Activated CD4-positive, alpha-beta T cell treated with anti-CD3 and anti-CD28 coated beads, Interleukin-2, amount 50 U/mL, for 4 hours (primary cell): ENCODE results near the gene CATSPERD.

Source experiments
- DNase-seq, 2 experiments: peaks; one replicate each; pipeline ENCODE4 v3.0.0-alpha.2; 2020

The CATSPERD gene

GRCh38 chr19:5789351-5789761, 68.9 kb downstream of the CATSPERD start:
- no peak for DNase-seq

- no peak for DNase-seq
Observed at GRCh38 chr19:5789886-5790558, 69.6 kb downstream of the CATSPERD start.

DNA sequence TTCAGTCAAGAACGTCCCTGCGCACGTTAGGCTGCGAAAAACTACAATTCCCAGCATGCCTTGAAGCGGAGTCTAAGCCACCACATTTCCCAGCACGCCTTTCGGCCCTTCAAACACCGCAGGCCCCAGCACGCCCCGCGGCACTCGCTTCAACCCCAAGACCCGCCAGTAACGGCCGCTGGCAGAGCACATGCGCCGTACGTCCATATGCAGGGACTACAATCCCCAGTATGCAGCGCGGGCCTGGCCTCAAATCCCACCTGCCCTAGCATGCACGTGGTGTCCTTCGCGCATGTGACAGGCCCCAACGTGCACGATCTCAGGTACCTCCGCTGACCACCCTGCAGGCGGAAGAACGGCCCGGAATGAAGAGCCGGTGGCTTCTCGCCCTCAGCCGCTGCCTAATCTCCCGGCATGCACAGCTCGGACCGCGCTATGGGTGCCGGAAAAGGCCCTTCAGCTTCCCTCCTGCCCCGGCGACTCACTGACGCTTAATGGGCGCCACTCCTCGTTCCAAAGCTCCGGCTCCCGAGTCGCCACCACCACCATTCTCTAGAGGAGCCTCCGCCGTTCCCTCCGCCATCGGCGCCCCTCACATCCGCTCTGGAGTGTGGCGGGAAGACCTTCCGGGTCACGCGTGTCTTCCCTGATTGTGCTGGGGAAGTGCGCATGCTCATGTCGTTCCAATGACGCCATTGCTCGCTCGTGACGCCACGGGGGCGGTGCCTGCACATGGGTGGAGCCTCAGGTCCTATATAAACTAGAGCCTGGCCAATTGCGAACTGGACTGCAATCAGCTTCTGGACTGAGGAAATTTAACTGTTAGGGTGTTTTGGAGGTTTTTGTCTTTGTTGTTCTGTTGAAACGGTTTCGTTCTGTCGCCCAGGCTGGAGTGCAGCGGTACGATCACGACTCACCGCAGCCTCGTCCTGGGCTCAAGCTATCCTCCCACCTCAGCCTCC, 70.4 kb downstream of the CATSPERD start, which contains the start of gene DUS3L:
DUS3L (minus strand) TSS at position 605 of the 962 bp plus-strand sequence; CDS start at position 583, 22 bp downstream.
- DNase-seq = peak; percentile 94

DNA sequence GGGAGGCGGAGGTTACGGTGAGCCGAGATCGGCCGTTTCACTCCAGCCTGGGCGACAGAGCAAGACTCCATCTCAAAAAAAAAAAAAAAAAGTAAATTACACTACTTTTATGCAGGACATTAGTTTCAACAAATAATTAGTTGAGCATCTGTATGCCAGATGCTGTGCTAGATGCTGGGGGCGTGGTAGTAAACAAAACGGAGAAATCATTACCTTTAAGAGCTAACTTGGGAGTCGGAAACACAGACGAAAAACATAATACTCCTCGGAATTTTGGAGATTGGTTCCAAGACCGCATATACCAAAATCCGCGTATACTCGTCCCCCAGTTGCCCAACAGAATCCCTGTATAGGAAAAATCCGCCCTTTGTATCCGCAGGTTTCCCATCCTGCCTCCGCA, 71.8 kb downstream of the CATSPERD start:
- DNase-seq = no peak

DNA sequence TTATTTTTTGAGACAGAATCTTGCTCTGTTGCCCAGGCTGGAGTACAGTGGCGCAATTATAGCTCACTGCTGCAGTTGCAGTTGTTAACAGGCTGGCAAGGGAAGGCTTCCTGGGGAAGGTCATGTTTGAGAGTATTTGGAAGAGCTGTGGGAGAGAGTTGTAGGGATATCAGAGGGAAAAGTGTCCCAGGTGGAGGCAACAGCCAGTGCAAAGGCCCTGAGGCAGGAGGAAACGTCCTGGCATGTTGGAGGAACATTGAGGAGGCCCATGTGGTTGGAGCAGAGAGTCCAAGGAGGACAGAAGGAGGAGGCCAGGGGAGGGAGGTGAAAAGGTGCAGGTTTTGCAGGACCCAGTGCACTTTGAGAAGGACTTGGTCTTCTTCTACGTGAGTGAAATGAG, 72.8 kb downstream of the CATSPERD start:
- no peak for DNase-seq

DNA sequence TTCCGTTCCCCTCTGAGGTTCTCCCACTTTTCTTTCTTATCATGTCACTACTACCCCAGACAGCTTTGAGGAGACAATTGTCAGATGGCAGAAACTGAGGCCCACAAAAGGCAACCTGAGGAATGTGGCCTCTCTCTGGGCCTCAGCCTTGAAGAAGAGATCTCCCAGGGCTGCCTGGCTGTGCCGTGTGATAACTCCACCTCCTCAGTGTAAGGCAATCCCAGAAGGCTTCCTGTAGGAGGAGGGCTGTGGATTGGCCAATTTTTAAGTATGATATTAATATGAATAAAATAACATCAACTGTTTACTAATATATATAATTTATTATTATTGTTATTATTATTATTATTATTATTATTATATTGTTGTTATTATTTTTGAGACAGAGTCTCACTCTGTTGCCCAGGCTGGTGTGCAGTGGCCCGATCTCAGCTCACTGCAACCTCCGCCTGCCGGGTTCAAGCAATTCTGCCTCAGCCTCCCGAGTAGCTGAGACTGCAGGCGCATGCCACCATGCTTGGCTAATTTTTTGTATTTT, 75.0 kb downstream of the CATSPERD start:
- no peak for DNase-seq

GRCh38 chr19:5798244-5798643, 77.8 kb downstream of the CATSPERD start:
- DNase-seq = no peak

DNA sequence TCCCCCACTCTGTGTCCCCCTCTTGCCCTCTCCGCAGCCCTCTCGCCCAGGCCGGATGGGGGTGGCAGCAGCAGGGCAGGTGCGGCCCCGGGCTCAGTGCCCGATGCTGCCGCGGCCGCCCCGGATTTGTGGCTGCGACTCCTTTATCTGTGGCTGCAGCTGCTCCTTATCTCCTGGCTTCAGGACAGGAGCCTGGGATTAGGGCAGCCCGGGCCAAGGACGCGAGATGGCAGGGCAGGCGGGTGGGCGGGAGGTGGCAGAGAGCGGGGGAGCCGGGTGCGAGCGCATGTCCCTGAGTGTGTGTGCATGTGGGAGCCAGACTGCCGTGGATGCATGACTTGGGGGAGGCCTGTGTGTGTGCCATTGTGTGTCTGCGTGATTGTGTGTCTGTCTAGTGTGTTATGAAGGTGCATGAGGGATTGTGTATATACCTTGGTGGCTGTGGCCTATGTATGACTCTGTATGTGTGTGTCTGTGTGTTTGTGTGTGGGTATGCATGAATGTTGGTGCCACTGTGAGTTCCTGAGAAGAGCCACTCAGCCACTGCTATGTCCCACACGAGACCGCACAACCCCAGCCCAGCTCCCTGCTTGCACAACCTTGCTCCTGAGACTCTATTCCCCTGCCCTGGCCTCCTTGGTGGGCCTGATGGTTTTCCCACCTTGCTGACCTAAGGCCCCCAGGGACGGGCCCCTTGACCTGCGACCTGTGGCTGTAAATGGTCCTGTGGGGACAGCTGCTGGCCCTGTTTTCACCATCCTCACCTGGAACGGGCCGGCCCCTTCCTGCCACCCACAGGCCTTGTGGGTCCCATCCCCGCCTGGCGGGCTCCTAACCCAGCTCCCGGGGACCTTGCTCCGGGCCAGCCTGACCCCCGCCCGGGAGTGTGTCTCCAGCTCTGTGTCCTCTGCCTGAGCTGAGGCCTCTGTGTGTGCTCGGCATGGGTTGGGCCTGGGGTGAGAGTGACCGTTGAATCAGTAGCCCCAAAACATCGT, 79.1 kb downstream of the CATSPERD start:
- no peak for DNase-seq

DNA sequence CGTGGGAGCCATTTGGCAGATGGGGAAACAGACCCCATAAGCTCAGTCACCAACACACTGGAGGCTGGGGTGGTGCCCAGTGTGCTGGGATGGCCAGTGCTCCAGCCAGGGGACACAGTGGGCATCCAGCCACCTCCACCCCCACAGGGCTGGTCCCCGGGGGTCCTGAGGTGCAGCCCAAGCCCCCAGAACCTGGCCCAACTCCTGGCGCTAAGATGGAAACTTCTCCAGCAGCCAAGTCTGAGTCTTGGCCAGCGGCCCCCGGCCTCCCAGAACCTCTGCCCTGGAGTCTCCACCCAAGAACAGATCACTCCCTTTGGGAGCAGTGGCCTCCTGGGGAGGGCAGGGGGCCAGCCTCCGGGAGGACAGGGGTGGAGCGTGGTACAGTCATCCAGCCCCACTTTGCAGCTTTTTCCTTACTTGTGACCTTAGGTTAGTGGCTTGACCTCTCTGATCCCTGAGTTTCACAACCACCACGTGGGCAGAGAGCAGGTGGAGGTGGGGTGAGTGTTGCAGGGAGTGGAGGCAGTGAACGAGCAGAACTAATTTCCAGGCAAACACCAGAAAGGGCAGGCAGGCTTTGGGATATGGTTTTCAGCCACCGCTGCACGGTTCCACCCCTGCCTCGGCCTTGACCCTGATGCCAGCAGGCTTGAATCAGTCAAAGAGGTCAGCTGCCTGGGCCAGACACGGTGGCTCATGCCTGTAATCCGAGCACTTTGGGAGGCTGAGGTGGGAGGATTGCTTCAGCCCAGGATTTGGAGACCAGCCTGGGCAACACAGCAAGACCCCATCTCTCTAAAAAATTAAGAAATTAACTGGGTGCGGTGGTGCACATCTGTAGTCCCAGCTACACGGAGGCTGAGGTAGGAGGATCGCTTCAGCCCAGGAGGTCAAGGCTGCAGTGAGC, 80.2 kb downstream of the CATSPERD start:
- no peak for DNase-seq

DNA sequence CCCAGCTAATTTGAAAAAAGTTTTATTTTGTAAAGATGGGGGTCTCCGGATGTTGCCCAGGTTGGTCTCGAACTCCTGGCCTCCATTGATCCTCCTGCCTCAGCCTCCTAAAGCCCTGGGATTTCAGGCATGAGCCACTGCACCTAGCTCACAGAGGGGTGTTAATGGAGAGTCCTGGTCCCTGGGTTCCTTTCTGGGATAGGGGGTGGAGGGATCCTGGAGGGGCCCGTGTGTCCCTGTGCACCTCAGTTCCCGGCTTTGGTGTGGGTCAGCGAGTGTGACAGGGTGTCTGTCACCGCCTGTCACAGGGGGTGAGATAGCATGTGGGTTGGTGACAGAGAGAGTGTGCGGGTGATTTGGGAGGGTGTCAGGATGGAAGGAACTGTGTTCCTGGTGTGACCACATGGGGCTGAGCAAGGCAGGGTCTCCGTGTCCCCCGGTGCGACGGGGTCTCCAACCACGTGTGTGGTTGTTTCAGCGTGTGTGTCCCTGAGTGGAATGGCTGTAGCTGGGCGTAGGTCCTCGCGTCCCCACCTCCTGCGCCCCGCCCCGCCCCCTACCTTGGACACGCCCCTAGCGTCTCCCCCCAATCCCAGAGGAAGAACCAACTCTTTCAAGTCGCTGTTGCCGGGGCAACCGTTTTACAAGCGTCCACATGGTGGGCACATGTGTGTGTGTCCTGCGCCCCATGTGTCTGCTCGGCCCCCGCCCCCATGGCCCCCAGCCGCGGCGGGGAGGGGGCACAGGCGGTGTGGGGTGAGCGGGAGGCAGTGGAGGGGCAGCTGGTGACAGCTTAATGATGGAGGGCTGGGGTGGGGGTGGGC, 81.6 kb downstream of the CATSPERD start:
- DNase-seq = no peak

DNA sequence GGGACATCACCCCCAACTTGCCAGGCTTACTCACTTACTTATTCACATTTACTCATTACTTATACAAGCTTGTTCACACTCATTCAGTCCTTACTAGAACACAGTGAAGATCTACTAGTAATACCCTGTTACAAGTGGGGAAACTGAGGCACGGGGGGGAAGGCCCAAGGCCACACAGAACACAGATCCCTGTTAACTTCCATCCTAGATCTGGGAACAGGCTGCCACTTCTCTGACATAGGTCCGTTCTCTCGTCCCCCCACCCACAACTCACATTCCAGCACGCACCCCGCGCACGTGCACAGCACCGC, 83.0 kb downstream of the CATSPERD start:
- DNase-seq = no peak

- DNase-seq = peak; percentile 88 to 89
Observed at GRCh38 chr19:5803752-5804515, 83.5 kb downstream of the CATSPERD start.

DNA sequence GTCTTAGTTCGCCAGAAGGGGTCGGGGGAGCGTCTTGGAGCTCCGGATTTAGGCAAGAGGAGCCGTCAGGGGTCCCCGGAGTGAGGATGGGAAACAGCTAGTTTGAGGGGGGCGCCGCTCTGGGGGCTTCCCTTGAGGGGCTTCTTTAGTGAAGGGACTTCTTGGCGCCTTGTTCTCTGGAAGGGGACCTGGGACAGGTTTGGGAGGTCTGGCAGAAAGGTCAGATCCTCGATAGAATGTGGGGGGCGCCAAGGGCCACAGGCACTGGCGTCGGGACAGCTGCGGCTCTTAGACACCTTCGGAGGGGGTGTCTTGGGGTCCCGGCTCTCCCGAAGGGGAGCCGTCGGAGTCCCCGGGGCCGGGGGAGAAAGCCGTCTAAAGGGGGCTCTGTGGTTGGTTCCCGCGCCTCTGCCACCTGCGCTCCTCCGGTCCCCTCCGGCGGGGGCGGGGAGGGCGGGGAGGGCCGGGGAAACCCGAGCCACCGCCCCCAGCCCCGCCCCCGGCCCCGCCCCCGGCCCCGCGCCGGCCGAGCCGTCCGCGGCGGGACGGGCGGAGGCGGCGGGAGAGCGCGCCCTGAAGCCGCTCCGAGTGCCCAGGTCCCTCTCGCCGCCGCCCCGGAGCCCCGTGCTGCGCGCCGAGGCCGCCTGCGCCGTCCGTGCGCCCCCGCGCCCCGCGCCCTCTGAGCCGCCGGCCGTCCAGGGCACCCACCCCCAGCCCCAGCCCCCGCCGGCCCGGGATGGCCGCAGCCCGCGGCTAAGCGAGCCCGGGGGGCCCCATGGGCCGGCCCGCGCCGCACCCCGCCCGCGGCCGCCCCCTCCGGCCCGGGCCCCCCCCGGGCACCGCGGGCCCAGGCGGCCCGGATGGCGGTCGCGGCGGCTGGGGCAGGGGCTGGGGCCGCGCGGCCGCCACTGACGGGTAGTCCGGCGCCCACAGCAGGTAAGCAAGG, 84.4 kb downstream of the CATSPERD start, which contains the start of gene NRTN:
NRTN (plus strand) TSS at position 552 of the 946 bp plus-strand sequence. CDS start 19,099 bp downstream, outside the sequence.
- DNase-seq = peak; percentile 31 to 54

DNA sequence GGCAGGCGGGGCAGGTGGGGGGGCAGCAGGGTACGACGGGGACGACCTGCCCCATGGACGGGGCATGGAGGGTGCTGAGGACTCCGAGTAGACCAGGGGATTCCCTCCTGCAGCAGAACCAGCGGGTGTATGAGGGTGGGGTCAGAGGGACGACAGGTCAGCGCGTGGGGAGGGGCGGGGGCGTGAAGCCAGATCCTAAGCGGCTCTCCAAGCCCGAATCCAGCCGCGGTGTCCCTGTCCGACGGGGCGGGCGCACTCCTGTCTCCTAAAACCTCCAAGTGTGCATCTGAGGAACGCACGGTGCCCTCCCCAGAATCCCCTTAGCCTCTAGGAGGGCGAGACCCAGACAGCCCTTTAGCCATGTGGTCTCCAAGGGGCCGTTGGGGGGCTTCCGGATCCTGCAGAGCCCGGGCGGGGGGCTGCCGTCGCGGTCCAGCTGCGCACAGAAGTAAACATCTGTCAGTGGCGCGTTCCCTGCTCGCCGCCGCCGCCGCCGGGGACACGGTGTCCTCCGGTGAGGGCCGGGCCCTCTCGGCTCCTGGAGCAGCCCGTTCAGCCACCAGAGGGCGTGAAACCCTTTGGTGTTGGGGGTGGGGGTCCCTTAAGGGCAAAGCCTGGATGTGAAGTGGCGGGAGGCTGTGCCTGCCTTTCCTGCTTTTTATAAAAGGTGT, 85.2 kb downstream of the CATSPERD start:
- DNase-seq = peak; percentile 47 to 59

- DNase-seq = no peak
Observed at GRCh38 chr19:5806133-5806489, 85.7 kb downstream of the CATSPERD start.

DNA sequence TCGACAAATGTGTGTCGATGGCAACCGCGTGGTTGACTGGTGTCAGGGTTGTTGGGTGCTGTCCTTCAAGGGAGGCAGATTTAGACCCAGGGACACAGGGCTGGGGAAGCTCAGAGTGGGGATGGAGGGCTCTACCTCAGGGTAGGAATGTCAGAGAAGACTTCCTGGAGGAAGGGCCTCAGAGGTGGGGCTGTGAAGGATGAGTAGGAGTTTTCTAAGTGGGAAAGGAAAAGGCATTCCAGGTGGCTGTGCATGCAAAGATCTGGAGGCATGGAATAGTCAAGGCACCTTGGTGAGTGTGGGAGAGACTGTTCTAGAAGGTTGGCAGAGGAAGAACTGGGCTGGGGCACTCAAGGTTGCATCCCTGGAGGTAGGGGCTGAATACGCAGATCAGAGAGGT, 86.5 kb downstream of the CATSPERD start:
- DNase-seq = no peak

GRCh38 chr19:5808120-5808816, 87.8 kb downstream of the CATSPERD start:
- no peak for DNase-seq
